ENCODE results near the gene ERC2.

- TF ChIP-seq CTCF (IDR thresholded peaks at IDR 0.05; ENCODE audit: insufficient read depth, low read depth, low read length): no peak
- TF ChIP-seq EZH2 (IDR thresholded peaks at IDR 0.05; ENCODE audit: insufficient read depth, low read length): no peak
Observed at GRCh38 chr3:55540579-55540978, 927.7 kb downstream of the ERC2 start.

All from astrocyte (in vitro differentiated cells and primary cell).